ENCODE results near the gene PARN.
"Not testable (repeated sequence)": the region's sequence is repeated elsewhere in the genome, so short reads cannot be mapped to it uniquely, and the experiment has no call there.

PARN gene

GRCh38 chr16:14629919-14630619, at the start of gene PARN:
PARN (minus strand) TSS chr16:14630260; CDS start chr16:14630125, 135 bp downstream.
- peak; percentile 96 for DNase-seq (ENCODE audit: low read depth)

GRCh38 chr16:14678748-14679497, 48.9 kb upstream of the PARN start:
- DNase-seq (ENCODE audit: low read depth): no peak

GRCh38 chr16:14677627-14678026, 47.6 kb upstream of the PARN start:
- no peak for DNase-seq (ENCODE audit: low read depth)

GRCh38 chr16:14676633-14677032, 46.6 kb upstream of the PARN start:
- no peak for DNase-seq (ENCODE audit: low read depth)

- no peak for DNase-seq (ENCODE audit: low read depth)
Observed at GRCh38 chr16:14672403-14672971, 42.4 kb upstream of the PARN start.

GRCh38 chr16:14669776-14670175, 39.7 kb upstream of the PARN start:
- no peak for DNase-seq (ENCODE audit: low read depth)

GRCh38 chr16:14668556-14669223, 38.6 kb upstream of the PARN start:
- no peak for DNase-seq (ENCODE audit: low read depth)

- no peak for DNase-seq (ENCODE audit: low read depth)
Observed at GRCh38 chr16:14667347-14668266, 37.5 kb upstream of the PARN start.

- no peak for DNase-seq (ENCODE audit: low read depth)
Observed at GRCh38 chr16:14658063-14658462, 28.0 kb upstream of the PARN start.

GRCh38 chr16:14652726-14653125, 22.7 kb upstream of the PARN start:
- DNase-seq (ENCODE audit: low read depth): no peak

- no peak for DNase-seq (ENCODE audit: low read depth)
Observed at GRCh38 chr16:14650629-14651028, 20.6 kb upstream of the PARN start.

GRCh38 chr16:14649816-14650215, 19.8 kb upstream of the PARN start:
- DNase-seq (ENCODE audit: low read depth): no peak

GRCh38 chr16:14641926-14642325, 11.9 kb upstream of the PARN start:
- no peak for DNase-seq (ENCODE audit: low read depth)

- DNase-seq (ENCODE audit: low read depth): no peak
Observed at GRCh38 chr16:14641206-14641605, 11.1 kb upstream of the PARN start.

GRCh38 chr16:14640538-14640937, 10.5 kb upstream of the PARN start:
- DNase-seq (ENCODE audit: low read depth): no peak

- not testable (repeated sequence) for DNase-seq (ENCODE audit: low read depth)
Observed at GRCh38 chr16:14636951-14637240, 6.8 kb upstream of the PARN start.

GRCh38 chr16:14636179-14636950, 6.3 kb upstream of the PARN start:
- DNase-seq (ENCODE audit: low read depth): not testable (repeated sequence)

- no peak for DNase-seq (ENCODE audit: low read depth)
Observed at GRCh38 chr16:14635395-14636165, 5.5 kb upstream of the PARN start.

GRCh38 chr16:14634389-14634725, 4.3 kb upstream of the PARN start:
- DNase-seq (ENCODE audit: low read depth): no peak

Measured in activated T-helper 9 cell treated with anti-CD3 and anti-CD28 coated beads, Interleukin-2, amount 50 U/mL, for 16 hours (primary cell).